CD4-positive, alpha-beta T cell (primary cell): Measurements from ENCODE around the gene MBNL2. TPM values are rescaled to one million over a fixed set of nuclear protein-coding genes. Genes with fewer than 3 reads are reported as not detected.

ENCODE experiments used
- ATAC-seq: fragments of 200-7000 bp; cut with Tn5 transposase; one replicate; pipeline ENCODE4 v1.10.0; 2022; ENCODE audit warnings: mild to moderate bottlenecking; ENCODE audit not compliant: poor library complexity
- CTCF ChIA-PET: fragments of 350-600 bp; sonication (Branson Sonifier 250); formaldehyde crosslinking; loops from one replicate; lab custom pipeline; 2021; ENCODE audit warnings: antibody characterized with exemption, inconsistent platforms; lab: Charles Lee
- POLR2A ChIA-PET: fragments of 350-600 bp; sonication (Branson Sonifier 250); formaldehyde crosslinking; loops from one replicate; lab custom pipeline; 2021; ENCODE audit warnings: antibody characterized with exemption, inconsistent platforms; lab: Charles Lee
- DNase-seq, 14 experiments: peaks; one replicate each; pipeline ENCODE4 v3.0.0-alpha.2; 2013 to 2020; ENCODE audit warnings: mixed read lengths in 2 of 14
- H3K27ac ChIP-seq, 2 donors: one replicate each; pipeline versions ENCODE4 v1.5.1 to v1.7.0; 2013; ENCODE audit warnings: low read length in 2 of 2, low read depth in 1 of 2, mild to moderate bottlenecking in 1 of 2
- H3K27me3 ChIP-seq, 2 experiments: 1 replicate in 1 of 2; 2 replicates in 1 of 2; pipeline versions ENCODE4 v1.6.1 to v1.7.0; 2013; ENCODE audit warnings: low read length in 2 of 2, control low read depth in 1 of 2, mild to moderate bottlenecking in 1 of 2, moderate library complexity in 1 of 2; ENCODE audit not compliant: insufficient read depth in 2 of 2, control insufficient read depth in 1 of 2
- H3K36me3 ChIP-seq: one replicate; pipeline ENCODE4 v1.6.1; 2013; ENCODE audit warnings: low read length, control low read depth; ENCODE audit not compliant: insufficient read depth
- H3K4me1 ChIP-seq: one replicate; pipeline ENCODE4 v1.6.1; 2013; ENCODE audit warnings: low read length, control low read depth; ENCODE audit not compliant: insufficient read depth
- H3K4me3 ChIP-seq: one replicate; pipeline ENCODE4 v1.5.1; 2013; ENCODE audit warnings: mild to moderate bottlenecking, low read length, moderate library complexity
- H3K9me3 ChIP-seq, 2 experiments: 1 replicate in 1 of 2; 2 replicates in 1 of 2; pipeline versions ENCODE4 v1.6.1 to v1.7.0; 2013; ENCODE audit warnings: low read length in 2 of 2, mild to moderate bottlenecking in 2 of 2, control low read depth in 1 of 2, moderate library complexity in 1 of 2; ENCODE audit not compliant: control insufficient read depth in 1 of 2, insufficient read depth in 1 of 2
- H3K27ac Mint-ChIP-seq: one replicate; pipeline ENCODE4 v1.8.0; 2020; ENCODE audit warnings: mixed read lengths
- H3K27me3 Mint-ChIP-seq: one replicate; pipeline ENCODE4 v1.8.0; 2021; ENCODE audit warnings: mixed read lengths
- H3K36me3 Mint-ChIP-seq: one replicate; pipeline ENCODE4 v1.8.0; 2021; ENCODE audit warnings: low read depth, mixed read lengths
- H3K4me1 Mint-ChIP-seq: one replicate; pipeline ENCODE4 v1.8.0; 2021; ENCODE audit warnings: low read depth, mixed read lengths
- H3K4me3 Mint-ChIP-seq: one replicate; pipeline ENCODE4 v1.8.0; 2020; ENCODE audit warnings: mild to moderate bottlenecking, mixed read lengths
- H3K9me3 Mint-ChIP-seq: one replicate; pipeline ENCODE4 v1.8.0; 2020; ENCODE audit warnings: mixed read lengths
- CTCF ChIP-seq: fragments of 200-600 bp; IDR thresholded peaks from one replicate; pipeline ENCODE4 v1.8.0; 2022; ENCODE audit warnings: antibody characterized with exemption, mild to moderate bottlenecking
- intact Hi-C, 2 experiments: fragments of 100-400 bp; cut with DNase I in 1 of 2; cut with micrococcal nuclease in 1 of 2; formaldehyde crosslinking; loops; one replicate each; pipeline versions ENCODE4 v1.15.1 to v1.9.0; 2023 to 2025; cut with DNase I, micrococcal nuclease
- total RNA-seq, 174 experiments: library from RNA in 2 of 174; stranded (reverse) in 2 of 174; gene quantifications; one replicate each; pipeline ENCODE4 v1.2.3 and lab custom pipeline; 2021 to 2026

MBNL2 gene
- total RNA-seq, 2 experiments from 2014 or later: 35.9 to 36.0 TPM

- Histone ChIP-seq H3K9me3 (no peaks in the 10 kb centered on the region), H3K36me3 (peaks cover 17% of the 10 kb centered on the region), H3K27me3 (no peaks in the 10 kb centered on the region), H3K27ac (no peak overlapping the region), H3K4me1 (peaks cover 37% of the 10 kb centered on the region), H3K4me3 (no peak overlapping the region)
- Mint-ChIP-seq H3K4me3 (no peak overlapping the region), H3K27me3 (no peaks in the 10 kb centered on the region), H3K36me3 (peaks cover 68% of the 10 kb centered on the region), H3K4me1 (peaks cover 96% of the 10 kb centered on the region), H3K27ac (no peak overlapping the region), H3K9me3 (no peaks in the 10 kb centered on the region)
- ChIA-PET CTCF (interaction anchor here (0.6 kb wide), 1 partner anchor 10 kb away, joined by 4 read pairs; no protein-coding TSS in a partner anchor), POLR2A (interaction anchor here (1.4 kb wide), 1 partner anchor 11 kb away, joined by 3 read pairs; no protein-coding TSS in a partner anchor)
- intact Hi-C loops: no loop called here
- DNase-seq (no peak), ATAC-seq (no peak)
- TF ChIP-seq CTCF: no peak
Measured at GRCh38 chr13:97234236-97234635, 12.1 kb downstream of the MBNL2 start.

DNA sequence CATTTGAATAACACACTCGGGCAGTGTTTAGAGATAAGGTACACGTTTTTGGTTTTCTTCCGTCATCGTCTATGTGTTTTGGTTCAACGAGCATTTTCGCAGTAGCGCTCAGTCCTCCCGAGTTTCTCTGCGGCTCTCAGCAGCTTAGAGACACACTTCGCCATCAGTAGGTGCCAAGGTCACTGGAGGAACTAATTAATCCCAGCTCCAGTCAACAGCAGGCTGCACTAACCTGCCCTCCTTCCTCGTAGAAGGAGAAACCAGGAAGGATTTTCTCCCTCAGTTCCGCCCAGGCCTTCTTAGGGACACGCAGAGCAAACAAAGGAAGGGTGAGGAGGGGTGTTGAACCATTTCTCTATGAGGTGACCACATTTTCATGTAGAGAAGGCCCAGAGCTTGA is 12.6 kb downstream of the MBNL2 start:
- H3K36me3 ChIP-seq: peaks cover 17% of the 10 kb centered on the region
- H3K27ac ChIP-seq: no peak overlapping the region
- TF ChIP-seq CTCF: no peak
- CTCF ChIA-PET: no interaction called here
- H3K4me1 ChIP-seq: peaks cover 37% of the 10 kb centered on the region
- H3K4me1 Mint-ChIP-seq: peaks cover 96% of the 10 kb centered on the region
- no peaks in the 10 kb centered on the region for H3K27me3 ChIP-seq
- POLR2A ChIA-PET: interaction anchor here (1.4 kb wide), 1 partner anchor 12 kb away, joined by 3 read pairs; no protein-coding TSS in a partner anchor
- H3K4me3 Mint-ChIP-seq: no peak overlapping the region
- H3K9me3 ChIP-seq: no peaks in the 10 kb centered on the region
- H3K27me3 Mint-ChIP-seq: no peaks in the 10 kb centered on the region
- no peak for ATAC-seq
- no peak overlapping the region for H3K27ac Mint-ChIP-seq
- no peaks in the 10 kb centered on the region for H3K9me3 Mint-ChIP-seq
- intact Hi-C loops: no loop called here
- DNase-seq: no peak
- no peak overlapping the region for H3K4me3 ChIP-seq
- peaks cover 64% of the 10 kb centered on the region for H3K36me3 Mint-ChIP-seq

DNA sequence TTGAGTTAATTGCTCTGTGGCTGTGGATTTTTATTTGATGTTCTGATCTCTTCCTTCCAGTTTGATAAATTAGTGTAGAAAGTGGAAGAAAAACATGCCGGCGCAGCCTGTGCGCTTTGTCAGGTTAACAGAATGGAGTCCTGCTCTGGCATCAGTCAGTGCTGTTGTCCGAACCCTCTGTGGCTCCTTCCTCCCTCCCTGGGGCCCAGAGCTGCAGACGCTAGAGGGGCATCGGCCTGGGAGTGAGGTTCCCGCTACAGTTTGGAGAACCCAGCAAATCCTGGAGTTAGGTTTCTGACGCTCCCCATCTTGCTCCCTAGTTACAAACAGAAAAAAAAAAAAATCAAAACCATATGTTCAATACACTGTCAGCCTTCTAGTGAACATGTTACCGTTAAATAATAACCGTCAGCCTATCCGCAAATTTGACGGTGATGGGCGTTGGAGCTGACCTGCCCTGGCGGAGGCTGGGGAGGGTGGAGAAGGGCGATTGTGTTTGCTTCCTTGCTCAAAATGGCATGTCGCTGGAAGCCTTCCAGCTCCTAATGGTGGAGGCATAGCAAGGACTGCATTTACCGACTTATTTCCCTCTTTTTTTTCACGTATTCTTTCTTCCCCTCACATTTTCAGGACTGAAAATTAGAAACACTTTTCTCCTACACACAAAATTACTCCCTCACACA is 13.6 kb downstream of the MBNL2 start:
- CTCF ChIA-PET: no interaction called here
- Mint-ChIP-seq H3K36me3 (peaks cover 60% of the 10 kb centered on the region), H3K4me1 (peaks cover 94% of the 10 kb centered on the region)

More for the DNA sequence above, 13.6 kb downstream of the MBNL2 start:
- intact Hi-C loops: no loop called here
- DNase-seq (no peak), ATAC-seq (no peak)
- POLR2A ChIA-PET: interaction anchor here (1.3 kb wide), 1 partner anchor 11 kb away, joined by 4 read pairs; no protein-coding TSS in a partner anchor
- Mint-ChIP-seq H3K9me3 (no peaks in the 10 kb centered on the region), H3K27me3 (no peaks in the 10 kb centered on the region), H3K4me3 (no peak overlapping the region), H3K27ac (no peak overlapping the region)
- no peaks in the 10 kb centered on the region for H3K27me3 ChIP-seq
- H3K27ac ChIP-seq: no peak overlapping the region
- peaks cover 17% of the 10 kb centered on the region for H3K36me3 ChIP-seq
- no peaks in the 10 kb centered on the region for H3K9me3 ChIP-seq
- H3K4me3 ChIP-seq: no peak overlapping the region
- TF ChIP-seq CTCF: no peak
- peaks cover 32% of the 10 kb centered on the region for H3K4me1 ChIP-seq
